GM04504 (cell line): ENCODE results near the gene DELE1.
"Not testable (repeated sequence)": the region's sequence is repeated elsewhere in the genome, so short reads cannot be mapped to it uniquely, and the experiment has no call there.

ENCODE experiments used
- DNase-seq: peaks from one replicate; pipeline ENCODE4 v3.0.0-alpha.2; 2012; ENCODE audit warnings: low read depth

The DELE1 gene

GRCh38 chr5:141922827-141923447 lies 734 bp upstream of the DELE1 start:
- DNase-seq = not testable (repeated sequence)

- DNase-seq = no peak
Measured at GRCh38 chr5:141926434-141926833, 2.8 kb downstream of the DELE1 start.

- no peak for DNase-seq
Measured at GRCh38 chr5:141928051-141928450, 4.4 kb downstream of the DELE1 start.

GRCh38 chr5:141929398-141930058 lies 5.9 kb downstream of the DELE1 start:
- DNase-seq = no peak

GRCh38 chr5:141931694-141932093 lies 8.0 kb downstream of the DELE1 start:
- DNase-seq = no peak

- DNase-seq = no peak
Measured at GRCh38 chr5:141933151-141933550, 9.5 kb downstream of the DELE1 start.

- no peak for DNase-seq
Measured at GRCh38 chr5:141934099-141934844, 10.6 kb downstream of the DELE1 start.

GRCh38 chr5:141935538-141935937 lies 11.9 kb downstream of the DELE1 start:
- DNase-seq = no peak

GRCh38 chr5:141940695-141941271 lies 17.1 kb downstream of the DELE1 start:
- no peak for DNase-seq

GRCh38 chr5:141941307-141941706 lies 17.6 kb downstream of the DELE1 start:
- DNase-seq = peak; percentile 3

GRCh38 chr5:141941779-141942178 lies 18.1 kb downstream of the DELE1 start:
- DNase-seq = no peak

- no peak for DNase-seq
Measured at GRCh38 chr5:141942185-141942857, 18.6 kb downstream of the DELE1 start.

GRCh38 chr5:141944076-141944475 lies 20.4 kb downstream of the DELE1 start:
- DNase-seq = no peak

- DNase-seq = no peak
Measured at GRCh38 chr5:141945511-141946051, 21.9 kb downstream of the DELE1 start.

GRCh38 chr5:141947316-141947715 lies 23.6 kb downstream of the DELE1 start:
- no peak for DNase-seq

- DNase-seq = no peak
Measured at GRCh38 chr5:141948812-141949211, 25.1 kb downstream of the DELE1 start.

GRCh38 chr5:141949511-141949910 lies 25.8 kb downstream of the DELE1 start:
- no peak for DNase-seq

GRCh38 chr5:141950207-141951005 lies 26.7 kb downstream of the DELE1 start:
- no peak for DNase-seq

GRCh38 chr5:141951332-141951781 lies 27.7 kb downstream of the DELE1 start:
- DNase-seq = no peak

GRCh38 chr5:141952020-141952419 lies 28.3 kb downstream of the DELE1 start:
- DNase-seq = no peak

GRCh38 chr5:141954194-141954593 lies 30.5 kb downstream of the DELE1 start:
- DNase-seq = no peak
